HEK293 (cell line): ENCODE results near the gene SERP1.

ENCODE experiments used
- CTCF ChIA-PET: fragments of 350-600 bp; formaldehyde crosslinking; extraction: SDS; loops from one replicate; lab custom pipeline; 2021; ENCODE audit warnings: antibody characterized with exemption; lab: Yijun Ruan, JAX
- POLR2A ChIA-PET: fragments of 300-600 bp; formaldehyde crosslinking; extraction: SDS; loops from one replicate; lab custom pipeline; 2020; ENCODE audit warnings: antibody characterized with exemption, inconsistent platforms; lab: Yijun Ruan, JAX
- H3K27ac ChIP-seq: fragments of 200-500 bp; sonication (Bioruptor generic); 2 replicates; pipeline ENCODE4 v1.5.1; 2014; ENCODE audit warnings: low read depth, low read length, control low read depth, inconsistent platforms; ENCODE audit errors: extremely low read depth
- H3K36me3 ChIP-seq, 2 experiments: fragments of 200-500 bp in 1 of 2; sonication (Bioruptor generic) in 1 of 2; 1 replicate in 1 of 2; 2 replicates in 1 of 2; pipeline ENCODE4 v1.5.1; 2014 to 2017; ENCODE audit warnings: inconsistent platforms in 2 of 2, low read length in 2 of 2; ENCODE audit not compliant: control insufficient read depth in 2 of 2, insufficient read depth in 1 of 2
- H3K4me1 ChIP-seq: fragments of 200-500 bp; sonication (Bioruptor generic); 2 replicates; pipeline ENCODE4 v1.5.1; 2014; ENCODE audit warnings: mild to moderate bottlenecking, low read length, inconsistent platforms; ENCODE audit not compliant: control insufficient read depth, insufficient read depth
- H3K4me3 ChIP-seq: 2 replicates; pipeline ENCODE4 v1.5.1; 2011; ENCODE audit warnings: low read depth, mild to moderate bottlenecking, control low read depth, low read length, moderate library complexity
- H3K9me3 ChIP-seq: fragments of 200-500 bp; sonication (Bioruptor generic); 2 replicates; pipeline ENCODE4 v1.5.1; 2014; ENCODE audit warnings: low read depth, low read length, inconsistent platforms; ENCODE audit not compliant: control insufficient read depth, insufficient read depth
- BCL11A ChIP-seq: fragments of 450-650 bp; formaldehyde crosslinking; IDR thresholded peaks from 2 replicates; pipeline ENCODE4 v1.5.1; 2016; ENCODE audit warnings: low read depth, missing biosample characterization, missing genetic modification characterization
- GLI2 ChIP-seq: fragments of 450-650 bp; formaldehyde crosslinking; IDR thresholded peaks from 2 replicates; pipeline ENCODE4; 2017; ENCODE audit warnings: missing biosample characterization, missing genetic modification characterization, low read depth, borderline replicate concordance
- HOXD13 ChIP-seq: sonication (generic); formaldehyde crosslinking; IDR thresholded peaks from 2 replicates; pipeline ENCODE4 v1.8.0; 2022; ENCODE audit warnings: missing genetic modification reagents, borderline replicate concordance
- KLF16 ChIP-seq: fragments of 450-650 bp; formaldehyde crosslinking; IDR thresholded peaks from 2 replicates; pipeline ENCODE4 v1.5.1; 2017; ENCODE audit warnings: missing biosample characterization, missing genetic modification characterization
- KLF8 ChIP-seq: fragments of 450-650 bp; formaldehyde crosslinking; IDR thresholded peaks from 2 replicates; pipeline ENCODE4 v1.5.1; 2016; ENCODE audit warnings: missing biosample characterization, missing genetic modification characterization
- KLF9 ChIP-seq: fragments of 450-650 bp; formaldehyde crosslinking; IDR thresholded peaks from 2 replicates; pipeline ENCODE4 v1.5.1; 2016; ENCODE audit warnings: missing biosample characterization, missing genetic modification characterization, low read depth
- ZNF112 ChIP-seq: fragments of 450-650 bp; formaldehyde crosslinking; IDR thresholded peaks from 2 replicates; pipeline ENCODE4 v1.5.0; 2017; ENCODE audit warnings: missing biosample characterization, missing genetic modification characterization
- ZNF394 ChIP-seq: fragments of 450-650 bp; formaldehyde crosslinking; IDR thresholded peaks from 2 replicates; pipeline ENCODE4 v1.5.1; 2016; ENCODE audit warnings: missing biosample characterization, missing genetic modification characterization, mild to moderate bottlenecking, moderate library complexity, borderline replicate concordance
- ZNF548 ChIP-seq: fragments of 450-650 bp; formaldehyde crosslinking; IDR thresholded peaks from 2 replicates; pipeline ENCODE4 v1.5.1; 2016; ENCODE audit warnings: missing biosample characterization, missing genetic modification characterization
- ZNF558 ChIP-seq: fragments of 450-650 bp; formaldehyde crosslinking; IDR thresholded peaks from 2 replicates; pipeline ENCODE4 v1.5.1; 2016; ENCODE audit warnings: missing biosample characterization, missing genetic modification characterization
- ZNF561 ChIP-seq: fragments of 450-650 bp; IDR thresholded peaks from 2 replicates; pipeline ENCODE4 v1.5.1; 2018; ENCODE audit warnings: missing biosample characterization, missing genetic modification characterization, borderline replicate concordance
- TF ChIP-seq, protein P1 (sequence below): IDR thresholded peaks from 2 replicates; pipeline ENCODE4 v1.6.1; 2011; ENCODE audit warnings: mild to moderate bottlenecking, low read depth, low read length, borderline replicate concordance
- TF ChIP-seq, protein P2 (sequence below): fragments of 450-650 bp; formaldehyde crosslinking; IDR thresholded peaks from 2 replicates; pipeline ENCODE4 v1.5.1; 2016; ENCODE audit warnings: missing biosample characterization, missing genetic modification characterization
- TF ChIP-seq, protein P3 (sequence below): fragments of 450-650 bp; IDR thresholded peaks from 2 replicates; pipeline ENCODE4 v1.5.1; 2018; ENCODE audit warnings: missing biosample characterization, mild to moderate bottlenecking, missing genetic modification characterization
- TF ChIP-seq, protein P4 (sequence below): fragments of 450-650 bp; formaldehyde crosslinking; IDR thresholded peaks from 2 replicates; pipeline ENCODE4 v1.5.1; 2016; ENCODE audit warnings: missing biosample characterization, missing genetic modification characterization

The SERP1 gene

DNA sequence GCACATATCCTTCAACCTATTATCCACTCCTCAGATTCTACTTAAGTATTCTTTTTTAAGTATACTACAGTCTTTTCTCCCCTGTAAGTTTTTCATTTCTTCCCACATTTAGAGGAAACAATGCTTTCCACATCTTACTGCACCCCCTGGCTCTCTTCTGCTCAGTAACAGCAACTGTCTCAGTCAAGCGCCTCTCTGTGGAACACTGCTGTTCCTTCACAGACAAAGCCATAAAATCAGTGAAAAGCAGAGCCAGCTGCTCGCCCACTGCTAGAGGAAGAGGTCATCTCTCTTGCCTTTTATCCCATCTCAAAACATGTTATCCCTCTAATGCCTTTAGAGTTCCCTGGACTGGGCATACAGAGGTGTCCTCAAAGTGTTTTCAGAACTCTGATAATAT, 24.8 kb downstream of the SERP1 start:
- Histone ChIP-seq H3K36me3 (no peaks in the 10 kb centered on the region), H3K4me3 (no peak overlapping the region), H3K9me3 (no peaks in the 10 kb centered on the region), H3K27ac (no peak overlapping the region), H3K4me1 (no peaks in the 10 kb centered on the region)
- ChIA-PET CTCF (no interaction called here), POLR2A (no interaction called here)
- TF ChIP-seq, protein P1, sequence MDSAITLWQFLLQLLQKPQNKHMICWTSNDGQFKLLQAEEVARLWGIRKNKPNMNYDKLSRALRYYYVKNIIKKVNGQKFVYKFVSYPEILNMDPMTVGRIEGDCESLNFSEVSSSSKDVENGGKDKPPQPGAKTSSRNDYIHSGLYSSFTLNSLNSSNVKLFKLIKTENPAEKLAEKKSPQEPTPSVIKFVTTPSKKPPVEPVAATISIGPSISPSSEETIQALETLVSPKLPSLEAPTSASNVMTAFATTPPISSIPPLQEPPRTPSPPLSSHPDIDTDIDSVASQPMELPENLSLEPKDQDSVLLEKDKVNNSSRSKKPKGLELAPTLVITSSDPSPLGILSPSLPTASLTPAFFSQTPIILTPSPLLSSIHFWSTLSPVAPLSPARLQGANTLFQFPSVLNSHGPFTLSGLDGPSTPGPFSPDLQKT: no peak
- TF ChIP-seq, protein P2, sequence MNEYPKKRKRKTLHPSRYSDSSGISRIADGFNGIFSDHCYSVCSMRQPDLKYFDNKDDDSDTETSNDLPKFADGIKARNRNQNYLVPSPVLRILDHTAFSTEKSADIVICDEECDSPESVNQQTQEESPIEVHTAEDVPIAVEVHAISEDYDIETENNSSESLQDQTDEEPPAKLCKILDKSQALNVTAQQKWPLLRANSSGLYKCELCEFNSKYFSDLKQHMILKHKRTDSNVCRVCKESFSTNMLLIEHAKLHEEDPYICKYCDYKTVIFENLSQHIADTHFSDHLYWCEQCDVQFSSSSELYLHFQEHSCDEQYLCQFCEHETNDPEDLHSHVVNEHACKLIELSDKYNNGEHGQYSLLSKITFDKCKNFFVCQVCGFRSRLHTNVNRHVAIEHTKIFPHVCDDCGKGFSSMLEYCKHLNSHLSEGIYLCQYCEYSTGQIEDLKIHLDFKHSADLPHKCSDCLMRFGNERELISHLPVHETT (tag by site-specific recombination): no peak
- no peak for TF ChIP-seq KLF8 (tag by site-specific recombination)
- no peak for TF ChIP-seq GLI2 (tag by site-specific recombination)

DNA sequence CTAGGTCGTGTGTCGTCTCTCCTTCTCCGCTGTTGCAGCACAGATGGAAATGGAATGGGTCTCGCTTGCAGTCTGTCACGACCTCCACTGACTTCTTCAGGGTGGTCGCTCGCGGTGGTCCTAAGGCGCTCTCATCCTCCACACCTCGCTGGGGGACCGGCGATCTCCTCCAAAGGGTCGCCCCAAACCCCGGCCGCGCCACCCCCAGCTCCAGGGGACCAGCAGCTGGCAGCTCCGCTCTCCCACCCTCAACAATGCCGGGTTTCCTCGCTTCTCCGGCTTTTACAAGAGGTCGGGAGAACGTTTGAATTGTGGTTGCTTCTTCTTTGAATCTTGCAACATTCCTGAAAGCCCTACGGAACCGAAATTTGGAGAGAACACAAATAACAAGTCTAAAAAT, 25.9 kb downstream of the SERP1 start:
- H3K9me3 ChIP-seq: no peaks in the 10 kb centered on the region
- no peaks in the 10 kb centered on the region for H3K4me1 ChIP-seq
- CTCF ChIA-PET: no interaction called here
- H3K27ac ChIP-seq: no peak overlapping the region
- H3K36me3 ChIP-seq: no peaks in the 10 kb centered on the region
- POLR2A ChIA-PET: no interaction called here
- H3K4me3 ChIP-seq: no peak overlapping the region
- no peak for TF ChIP-seq ZNF561
- TF ChIP-seq KLF16 (tag by site-specific recombination): no peak
- TF ChIP-seq ZNF394: no peak

DNA sequence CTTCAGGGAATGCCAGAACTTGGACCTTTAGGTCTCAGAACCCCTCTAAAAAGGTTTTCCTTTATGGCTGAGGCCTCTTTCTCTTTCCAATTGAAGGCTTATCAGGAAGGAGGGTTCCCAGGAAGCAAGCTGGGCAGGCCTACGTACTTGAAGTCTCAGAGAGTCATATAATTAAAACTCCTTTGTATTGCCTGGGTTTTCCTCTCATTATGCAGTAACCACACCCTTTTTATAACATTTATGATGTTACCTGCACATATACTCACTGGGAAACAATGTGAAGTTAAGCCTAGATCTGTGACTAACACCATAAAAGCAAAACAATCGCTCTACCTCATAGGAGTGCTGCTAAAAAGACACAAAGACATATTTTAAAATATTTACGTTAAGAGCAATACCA, 27.3 kb downstream of the SERP1 start:
- ChIA-PET CTCF (no interaction called here), POLR2A (no interaction called here)
- Histone ChIP-seq H3K27ac (no peak overlapping the region), H3K36me3 (no peaks in the 10 kb centered on the region), H3K4me1 (no peaks in the 10 kb centered on the region), H3K4me3 (no peak overlapping the region), H3K9me3 (no peaks in the 10 kb centered on the region)
- no peak for TF ChIP-seq HOXD13
- TF ChIP-seq ZNF558: no peak
- TF ChIP-seq ZNF548 (tag by site-specific recombination): no peak
- no peak for TF ChIP-seq BCL11A (tag by site-specific recombination)
- TF ChIP-seq, protein P3, sequence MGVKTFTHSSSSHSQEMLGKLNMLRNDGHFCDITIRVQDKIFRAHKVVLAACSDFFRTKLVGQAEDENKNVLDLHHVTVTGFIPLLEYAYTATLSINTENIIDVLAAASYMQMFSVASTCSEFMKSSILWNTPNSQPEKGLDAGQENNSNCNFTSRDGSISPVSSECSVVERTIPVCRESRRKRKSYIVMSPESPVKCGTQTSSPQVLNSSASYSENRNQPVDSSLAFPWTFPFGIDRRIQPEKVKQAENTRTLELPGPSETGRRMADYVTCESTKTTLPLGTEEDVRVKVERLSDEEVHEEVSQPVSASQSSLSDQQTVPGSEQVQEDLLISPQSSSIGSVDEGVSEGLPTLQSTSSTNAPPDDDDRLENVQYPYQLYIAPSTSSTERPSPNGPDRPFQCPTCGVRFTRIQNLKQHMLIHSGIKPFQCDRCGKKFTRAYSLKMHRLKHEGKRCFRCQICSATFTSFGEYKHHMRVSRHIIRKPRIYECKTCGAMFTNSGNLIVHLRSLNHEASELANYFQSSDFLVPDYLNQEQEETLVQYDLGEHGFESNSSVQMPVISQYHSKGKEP: no peak
- TF ChIP-seq, protein P4, sequence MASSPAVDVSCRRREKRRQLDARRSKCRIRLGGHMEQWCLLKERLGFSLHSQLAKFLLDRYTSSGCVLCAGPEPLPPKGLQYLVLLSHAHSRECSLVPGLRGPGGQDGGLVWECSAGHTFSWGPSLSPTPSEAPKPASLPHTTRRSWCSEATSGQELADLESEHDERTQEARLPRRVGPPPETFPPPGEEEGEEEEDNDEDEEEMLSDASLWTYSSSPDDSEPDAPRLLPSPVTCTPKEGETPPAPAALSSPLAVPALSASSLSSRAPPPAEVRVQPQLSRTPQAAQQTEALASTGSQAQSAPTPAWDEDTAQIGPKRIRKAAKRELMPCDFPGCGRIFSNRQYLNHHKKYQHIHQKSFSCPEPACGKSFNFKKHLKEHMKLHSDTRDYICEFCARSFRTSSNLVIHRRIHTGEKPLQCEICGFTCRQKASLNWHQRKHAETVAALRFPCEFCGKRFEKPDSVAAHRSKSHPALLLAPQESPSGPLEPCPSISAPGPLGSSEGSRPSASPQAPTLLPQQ (tag by site-specific recombination): no peak
- no peak for TF ChIP-seq KLF9
- TF ChIP-seq ZNF112 (tag by site-specific recombination): no peak
